Natural killer cell (primary cell): Measurements from ENCODE around the gene ARMS2. TPM values are rescaled to one million over a fixed set of nuclear protein-coding genes. Genes with fewer than 3 reads are reported as not detected.

Source experiments
- ATAC-seq, 3 donors: fragments of 150-1000 bp in 2 of 3; fragments of 200-7000 bp in 1 of 3; cut with Tn5 transposase; 1 replicate in 1 of 3; 2 replicates in 2 of 3; pipeline ENCODE4 v1.10.0; 2021; ENCODE audit warnings: mild to moderate bottlenecking in 2 of 3, moderate library complexity in 2 of 3
- DNase-seq, 2 donors: peaks; one replicate each; pipeline versions ENCODE4 v3.0.0 to v3.0.0-alpha.2; 2013 to 2021; ENCODE audit warnings: mixed read lengths in 1 of 2
- H3K27ac ChIP-seq: one replicate; pipeline ENCODE4 v1.5.1; 2013; ENCODE audit warnings: mild to moderate bottlenecking, low read length
- H3K27me3 ChIP-seq: one replicate; pipeline ENCODE4 v1.6.1; 2013; ENCODE audit warnings: low read length; ENCODE audit not compliant: control insufficient read depth, insufficient read depth
- H3K36me3 ChIP-seq: one replicate; pipeline ENCODE4 v1.6.1; 2013; ENCODE audit warnings: low read length; ENCODE audit not compliant: control insufficient read depth, insufficient read depth
- H3K4me1 ChIP-seq: one replicate; pipeline ENCODE4 v1.6.1; 2013; ENCODE audit warnings: low read length; ENCODE audit not compliant: control insufficient read depth, insufficient read depth
- H3K4me3 ChIP-seq: one replicate; pipeline ENCODE4 v1.5.1; 2013; ENCODE audit warnings: low read length
- H3K9me3 ChIP-seq: one replicate; pipeline ENCODE4 v1.6.1; 2013; ENCODE audit warnings: low read length; ENCODE audit not compliant: control insufficient read depth, insufficient read depth
- H3K27ac Mint-ChIP-seq, 2 donors: one replicate each; pipeline ENCODE4 v1.8.0; 2022; ENCODE audit warnings: mild to moderate bottlenecking in 2 of 2, mixed read lengths in 2 of 2, moderate library complexity in 1 of 2
- H3K27me3 Mint-ChIP-seq, 2 donors: one replicate each; pipeline ENCODE4 v1.8.0; 2022; ENCODE audit warnings: low read depth in 2 of 2, mixed read lengths in 2 of 2
- H3K36me3 Mint-ChIP-seq: one replicate; pipeline ENCODE4 v1.8.0; 2022; ENCODE audit warnings: mixed read lengths
- H3K4me1 Mint-ChIP-seq, 2 donors: one replicate each; pipeline ENCODE4 v1.8.0; 2022; ENCODE audit warnings: mixed read lengths in 2 of 2
- H3K4me3 Mint-ChIP-seq: one replicate; pipeline ENCODE4 v1.8.0; 2022; ENCODE audit warnings: mild to moderate bottlenecking, moderate library complexity, mixed read lengths
- H3K9me3 Mint-ChIP-seq, 2 donors: one replicate each; pipeline ENCODE4 v1.8.0; 2022; ENCODE audit warnings: mixed read lengths in 2 of 2
- CTCF ChIP-seq: fragments of 200-600 bp; IDR thresholded peaks from one replicate; pipeline ENCODE4 v1.8.0; 2022; ENCODE audit warnings: antibody characterized with exemption
- WGBS: methylation state at CpG from one replicate; pipeline ENCODE4 v1.1.7; 2013; ENCODE audit warnings: missing lambda C conversion rate; ENCODE audit not compliant: insufficient coverage; 5-methylcytosine and 5-hydroxymethylcytosine counted together
- intact Hi-C: fragments of 100-400 bp; cut with micrococcal nuclease; formaldehyde crosslinking; loops from one replicate; pipeline ENCODE4 v1.14.2; 2022
- total RNA-seq, 4 donors: library from RNA; stranded (reverse); fragments of 120-200 nt in 1 of 4; gene quantifications; one replicate each; pipeline versions ENCODE4 v1.2.3 to v1.2.4, GENCODE V29; 2013 to 2022

Gene ARMS2
- total RNA-seq, 3 donors from 2014 or later (not counting 1 experiment from before 2014, with no cell fraction given), result not detected

DNA sequence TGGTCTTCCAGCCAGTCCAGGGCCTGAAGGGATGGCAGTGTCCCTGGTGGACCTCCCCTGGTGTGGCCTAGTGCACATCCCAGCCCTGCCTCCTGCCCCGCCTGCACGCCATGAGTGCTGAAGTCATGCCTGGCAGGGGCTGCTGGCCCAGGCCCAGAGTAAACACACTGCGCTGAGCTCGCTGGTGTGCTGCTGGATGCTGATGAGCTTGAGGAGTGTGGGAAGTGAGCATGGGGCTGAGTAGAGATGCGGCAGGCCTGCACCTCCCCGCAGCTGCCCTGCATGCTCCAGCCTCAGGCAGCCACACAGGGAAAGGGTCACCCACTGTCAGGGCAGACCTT, 50.1 kb downstream of the ARMS2 start:
- WGBS, result 79% methylated on average over 6 of the region's 6 CpGs
- ATAC-seq (no peak), DNase-seq (no peak)
- no peaks in the 10 kb centered on the region for H3K4me1 ChIP-seq
- H3K4me3 Mint-ChIP-seq, result no peak overlapping the region
- no peak overlapping the region for H3K27ac ChIP-seq
- H3K36me3 ChIP-seq, result no peaks in the 10 kb centered on the region
- H3K36me3 Mint-ChIP-seq, result no peaks in the 10 kb centered on the region
- H3K27ac Mint-ChIP-seq, result no peak overlapping the region
- intact Hi-C loops, result no loop called here
- H3K4me3 ChIP-seq, result no peak overlapping the region
- H3K27me3 Mint-ChIP-seq, result peaks cover 0 to 2% of the 10 kb centered on the region in 2 donors
- no peaks in the 10 kb centered on the region for H3K9me3 Mint-ChIP-seq
- TF ChIP-seq CTCF, result no peak
- H3K9me3 ChIP-seq, result no peaks in the 10 kb centered on the region
- no peaks in the 10 kb centered on the region for H3K27me3 ChIP-seq
- H3K4me1 Mint-ChIP-seq, result peaks cover 0 to under 1% of the 10 kb centered on the region in 2 donors

- no peaks in the 10 kb centered on the region for H3K36me3 Mint-ChIP-seq
- TF ChIP-seq CTCF, result no peak
- no peaks in the 10 kb centered on the region for H3K9me3 Mint-ChIP-seq
- Histone ChIP-seq H3K4me3 (no peak overlapping the region), H3K4me1 (no peaks in the 10 kb centered on the region), H3K27me3 (no peaks in the 10 kb centered on the region), H3K9me3 (no peaks in the 10 kb centered on the region), H3K27ac (no peak overlapping the region), H3K36me3 (no peaks in the 10 kb centered on the region)
- DNase-seq, result no peak
- no peak overlapping the region for H3K4me3 Mint-ChIP-seq
- ATAC-seq, result no peak
- H3K4me1 Mint-ChIP-seq, result no peaks in the 10 kb centered on the region
- WGBS, result 90% methylated on average over 3 of the region's 5 CpGs
- intact Hi-C loops, result no loop called here
- peaks cover 0 to 2% of the 10 kb centered on the region in 2 donors for H3K27me3 Mint-ChIP-seq
- no peak overlapping the region for H3K27ac Mint-ChIP-seq
Measured at GRCh38 chr10:122505011-122505410, 50.6 kb downstream of the ARMS2 start.

- no peaks in the 10 kb centered on the region for H3K4me1 ChIP-seq
- no peaks in the 10 kb centered on the region for H3K9me3 ChIP-seq
- Mint-ChIP-seq H3K27ac (no peak overlapping the region), H3K9me3 (no peaks in the 10 kb centered on the region), H3K36me3 (no peaks in the 10 kb centered on the region), H3K27me3 (peaks cover 2 to 8% of the 10 kb centered on the region in 2 donors), H3K4me1 (no peaks in the 10 kb centered on the region), H3K4me3 (no peak overlapping the region)
- no peak for TF ChIP-seq CTCF
- no peaks in the 10 kb centered on the region for H3K27me3 ChIP-seq
- ATAC-seq (no peak), DNase-seq (no peak)
- no peaks in the 10 kb centered on the region for H3K36me3 ChIP-seq
- no peak overlapping the region for H3K27ac ChIP-seq
- intact Hi-C loops, result no loop called here
- no peak overlapping the region for H3K4me3 ChIP-seq
- WGBS, result 87% methylated on average over 15 of the region's 15 CpGs
Measured at GRCh38 chr10:122505885-122506645, 51.6 kb downstream of the ARMS2 start.

Other genes with a start within 250 kb of the ARMS2 start
- gene BTBD16, start 183.4 kb upstream of the ARMS2 start, total RNA-seq, result not detected
- 10 to 100 TPM; 45.9 to 64.6 (median 56.1) TPM for gene PLEKHA1, start 79.9 kb upstream of the ARMS2 start, total RNA-seq
- gene HTRA1, start 6.9 kb downstream of the ARMS2 start, total RNA-seq, result not detected
- gene DMBT1, start 106.1 kb downstream of the ARMS2 start, total RNA-seq, result not detected
- not detected for gene C10orf120, start 245.2 kb downstream of the ARMS2 start, total RNA-seq